Neutrophil (primary cell): Measurements from ENCODE around the gene KIAA0825.

ENCODE experiments used
- H3K27ac ChIP-seq: fragments of 200-600 bp; sonication (generic); 2 replicates; pipeline ENCODE4 v1.5.1; 2016; ENCODE audit warnings: mild to moderate bottlenecking, moderate library complexity
- H3K27me3 ChIP-seq: fragments of 200-600 bp; sonication (generic); 2 replicates; pipeline ENCODE4 v1.6.0; 2016; ENCODE audit warnings: mild to moderate bottlenecking
- H3K36me3 ChIP-seq: fragments of 200-600 bp; sonication (generic); 2 replicates; pipeline ENCODE4 v1.5.1; 2017
- H3K4me1 ChIP-seq, 2 experiments: fragments of 200-600 bp in 1 of 2; sonication (generic) in 1 of 2; 1 replicate in 1 of 2; 2 replicates in 1 of 2; pipeline versions ENCODE4 v1.5.1 to v1.6.1; 2013 to 2016; ENCODE audit warnings: low read depth in 1 of 2, low read length in 1 of 2, mild to moderate bottlenecking in 1 of 2, moderate library complexity in 1 of 2; ENCODE audit not compliant: control insufficient read depth in 1 of 2, insufficient read depth in 1 of 2
- H3K4me3 ChIP-seq, 2 experiments: fragments of 200-600 bp in 1 of 2; sonication (generic) in 1 of 2; 1 replicate in 1 of 2; 2 replicates in 1 of 2; pipeline ENCODE4 v1.5.1; 2013 to 2016; ENCODE audit warnings: low read depth in 1 of 2, low read length in 1 of 2, mild to moderate bottlenecking in 1 of 2, moderate library complexity in 1 of 2
- H3K9me3 ChIP-seq: fragments of 200-600 bp; sonication (generic); 2 replicates; pipeline ENCODE4 v1.5.1; 2016
- TF ChIP-seq, protein P1 (sequence below): fragments of 200-600 bp; sonication (generic); IDR thresholded peaks from 2 replicates; pipeline ENCODE4 v1.5.1; 2016; ENCODE audit warnings: antibody characterized with exemption

KIAA0825 gene

DNA sequence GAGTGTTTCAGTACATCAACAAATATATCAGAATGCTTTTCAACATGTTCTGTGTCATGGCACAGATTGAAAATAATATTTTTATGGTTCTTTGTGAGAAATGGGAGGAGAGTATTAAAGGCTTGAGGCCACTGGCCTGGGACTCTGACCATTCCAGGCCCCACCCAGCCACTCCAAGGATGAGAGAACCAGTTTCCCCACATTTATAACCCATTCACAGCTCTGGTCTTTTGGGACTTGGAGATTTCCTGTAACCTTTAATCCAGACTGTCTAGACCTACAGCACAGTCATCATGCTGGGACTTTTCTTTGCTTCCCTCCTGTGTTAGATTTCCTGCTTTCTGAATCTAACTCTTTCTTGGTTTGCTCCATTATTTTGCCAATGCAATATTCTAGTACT lies 389.6 kb downstream of the KIAA0825 start:
- Histone ChIP-seq H3K4me1 (no peaks in the 10 kb centered on the region), H3K27ac (no peak overlapping the region), H3K36me3 (no peaks in the 10 kb centered on the region), H3K4me3 (no peak overlapping the region), H3K9me3 (no peaks in the 10 kb centered on the region), H3K27me3 (no peaks in the 10 kb centered on the region)
- TF ChIP-seq, protein P1, sequence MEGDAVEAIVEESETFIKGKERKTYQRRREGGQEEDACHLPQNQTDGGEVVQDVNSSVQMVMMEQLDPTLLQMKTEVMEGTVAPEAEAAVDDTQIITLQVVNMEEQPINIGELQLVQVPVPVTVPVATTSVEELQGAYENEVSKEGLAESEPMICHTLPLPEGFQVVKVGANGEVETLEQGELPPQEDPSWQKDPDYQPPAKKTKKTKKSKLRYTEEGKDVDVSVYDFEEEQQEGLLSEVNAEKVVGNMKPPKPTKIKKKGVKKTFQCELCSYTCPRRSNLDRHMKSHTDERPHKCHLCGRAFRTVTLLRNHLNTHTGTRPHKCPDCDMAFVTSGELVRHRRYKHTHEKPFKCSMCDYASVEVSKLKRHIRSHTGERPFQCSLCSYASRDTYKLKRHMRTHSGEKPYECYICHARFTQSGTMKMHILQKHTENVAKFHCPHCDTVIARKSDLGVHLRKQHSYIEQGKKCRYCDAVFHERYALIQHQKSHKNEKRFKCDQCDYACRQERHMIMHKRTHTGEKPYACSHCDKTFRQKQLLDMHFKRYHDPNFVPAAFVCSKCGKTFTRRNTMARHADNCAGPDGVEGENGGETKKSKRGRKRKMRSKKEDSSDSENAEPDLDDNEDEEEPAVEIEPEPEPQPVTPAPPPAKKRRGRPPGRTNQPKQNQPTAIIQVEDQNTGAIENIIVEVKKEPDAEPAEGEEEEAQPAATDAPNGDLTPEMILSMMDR, result no peak

DNA sequence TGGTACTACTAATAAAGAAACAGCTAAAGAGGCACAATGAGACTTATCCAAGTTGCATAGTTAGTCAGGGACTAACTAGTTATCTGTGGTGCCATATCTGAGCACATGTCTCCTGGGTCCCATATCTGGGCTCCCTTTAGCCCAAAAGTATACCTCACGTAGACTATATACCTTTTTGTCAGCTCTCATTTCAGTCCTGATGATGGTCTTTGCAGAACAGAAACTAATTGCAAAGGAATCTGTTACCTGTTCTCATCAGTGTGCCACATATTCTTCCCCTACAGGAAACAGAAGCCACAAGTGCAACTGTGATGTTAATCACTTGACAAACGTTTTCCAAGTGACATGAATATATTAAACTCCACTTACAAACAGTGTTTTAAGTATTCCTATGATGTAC lies 395.2 kb downstream of the KIAA0825 start:
- TF ChIP-seq, protein P1, result no peak
- Histone ChIP-seq H3K4me1 (no peaks in the 10 kb centered on the region), H3K36me3 (no peaks in the 10 kb centered on the region), H3K27ac (no peak overlapping the region), H3K9me3 (no peaks in the 10 kb centered on the region), H3K27me3 (no peaks in the 10 kb centered on the region), H3K4me3 (no peak overlapping the region)

DNA sequence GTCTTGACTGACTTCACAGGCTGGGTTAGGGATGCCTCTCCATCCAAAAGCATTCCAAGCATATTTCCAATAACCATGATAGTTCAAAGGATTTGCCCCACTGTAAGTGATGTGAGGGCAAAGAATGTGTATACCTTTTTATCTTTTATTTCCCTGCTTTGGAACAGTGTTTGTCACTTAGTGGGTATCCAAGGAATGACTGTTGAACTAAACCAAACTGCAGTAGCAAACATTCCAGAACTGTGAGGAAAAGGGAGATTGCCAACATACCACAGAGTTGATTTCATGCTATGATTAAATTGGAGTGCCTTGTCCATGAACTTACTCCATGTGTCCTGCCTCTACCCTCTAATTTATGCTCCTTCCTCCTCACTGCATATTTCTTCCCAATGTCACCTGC lies 400.0 kb downstream of the KIAA0825 start:
- TF ChIP-seq, protein P1, result no peak
- no peaks in the 10 kb centered on the region for H3K27me3 ChIP-seq
- no peaks in the 10 kb centered on the region for H3K36me3 ChIP-seq
- H3K4me3 ChIP-seq, result no peak overlapping the region
- no peaks in the 10 kb centered on the region for H3K9me3 ChIP-seq
- no peaks in the 10 kb centered on the region for H3K4me1 ChIP-seq
- no peak overlapping the region for H3K27ac ChIP-seq

DNA sequence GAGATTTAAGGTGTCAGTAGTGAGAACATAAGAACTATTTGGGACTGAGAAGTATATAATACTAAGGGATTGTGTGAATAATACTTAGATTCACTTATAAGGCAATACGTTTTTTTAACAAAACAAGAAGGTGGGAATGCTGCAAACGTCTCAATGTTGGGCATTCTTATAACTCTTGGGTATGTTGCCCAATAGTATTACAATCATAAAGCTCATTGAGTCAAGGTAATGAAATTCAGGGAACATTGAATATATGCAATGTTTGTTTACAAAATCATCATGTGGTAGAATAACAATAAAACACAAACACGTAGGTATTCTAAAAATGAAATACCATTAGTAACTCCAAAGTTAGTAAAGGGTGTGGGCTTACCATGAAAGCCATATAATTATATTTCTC lies 400.7 kb downstream of the KIAA0825 start:
- TF ChIP-seq, protein P1, result no peak
- H3K36me3 ChIP-seq, result no peaks in the 10 kb centered on the region
- H3K9me3 ChIP-seq, result no peaks in the 10 kb centered on the region
- H3K4me3 ChIP-seq, result no peak overlapping the region
- H3K27me3 ChIP-seq, result no peaks in the 10 kb centered on the region
- no peaks in the 10 kb centered on the region for H3K4me1 ChIP-seq
- H3K27ac ChIP-seq, result no peak overlapping the region

DNA sequence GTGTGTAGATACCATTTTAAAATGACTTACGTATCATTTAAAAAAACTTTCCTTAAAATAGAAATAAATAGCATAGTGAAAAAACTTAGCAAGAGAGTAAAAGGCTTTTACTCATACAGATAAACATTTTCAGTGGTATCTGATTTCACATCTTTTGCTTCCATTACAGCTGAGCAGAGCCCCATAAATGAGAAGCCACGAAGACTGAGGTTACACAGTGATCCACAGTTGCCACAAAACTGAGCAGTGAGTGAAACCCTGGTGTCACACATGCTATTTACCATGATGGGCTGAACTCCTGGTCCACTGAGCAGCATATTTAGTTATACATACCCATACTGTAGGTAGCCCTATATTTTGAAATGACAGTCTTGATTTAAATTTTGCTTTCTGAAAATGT lies 401.2 kb downstream of the KIAA0825 start:
- Histone ChIP-seq H3K36me3 (no peaks in the 10 kb centered on the region), H3K9me3 (no peaks in the 10 kb centered on the region), H3K4me3 (no peak overlapping the region), H3K4me1 (no peaks in the 10 kb centered on the region), H3K27ac (no peak overlapping the region), H3K27me3 (no peaks in the 10 kb centered on the region)
- TF ChIP-seq, protein P1, result no peak

DNA sequence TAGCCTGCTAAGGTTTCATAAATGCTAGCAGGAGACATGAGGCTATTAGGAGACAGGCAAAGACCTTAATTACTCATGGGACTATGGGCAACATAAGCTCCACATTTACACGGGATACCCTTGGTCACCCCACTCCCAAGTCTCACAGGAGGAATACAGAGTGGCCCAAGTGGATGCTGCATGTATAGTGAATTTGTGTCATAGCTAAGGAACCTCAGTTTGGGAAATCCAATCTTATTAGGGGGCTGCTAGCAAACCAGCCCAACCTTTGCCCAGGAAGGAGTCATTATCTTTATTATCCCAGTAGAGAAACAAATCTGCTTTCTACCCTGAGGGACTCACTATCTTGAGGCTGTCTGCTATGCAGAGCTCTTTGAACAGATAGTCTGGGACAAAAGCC lies 405.9 kb downstream of the KIAA0825 start:
- no peak overlapping the region for H3K27ac ChIP-seq
- TF ChIP-seq, protein P1, result no peak

More for the DNA sequence above, 405.9 kb downstream of the KIAA0825 start:
- Histone ChIP-seq H3K36me3 (no peaks in the 10 kb centered on the region), H3K27me3 (no peaks in the 10 kb centered on the region), H3K4me1 (no peaks in the 10 kb centered on the region), H3K4me3 (no peak overlapping the region), H3K9me3 (no peaks in the 10 kb centered on the region)
